B cell (primary cell): ENCODE results near the gene ZCCHC2.

Experiments
- EZH2 ChIP-seq: IDR thresholded peaks from 2 replicates; pipeline ENCODE4 v1.6.1; 2012; ENCODE audit warnings: borderline replicate concordance, low read depth, mild to moderate bottlenecking, moderate library complexity, low read length; ENCODE audit not compliant: insufficient read depth, poor library complexity, severe bottlenecking
- TF ChIP-seq, protein P1 (sequence below): fragments of 200-600 bp; IDR thresholded peaks from one replicate; pipeline ENCODE4 v1.8.0; 2022; ENCODE audit warnings: antibody characterized with exemption, mild to moderate bottlenecking

DNA sequence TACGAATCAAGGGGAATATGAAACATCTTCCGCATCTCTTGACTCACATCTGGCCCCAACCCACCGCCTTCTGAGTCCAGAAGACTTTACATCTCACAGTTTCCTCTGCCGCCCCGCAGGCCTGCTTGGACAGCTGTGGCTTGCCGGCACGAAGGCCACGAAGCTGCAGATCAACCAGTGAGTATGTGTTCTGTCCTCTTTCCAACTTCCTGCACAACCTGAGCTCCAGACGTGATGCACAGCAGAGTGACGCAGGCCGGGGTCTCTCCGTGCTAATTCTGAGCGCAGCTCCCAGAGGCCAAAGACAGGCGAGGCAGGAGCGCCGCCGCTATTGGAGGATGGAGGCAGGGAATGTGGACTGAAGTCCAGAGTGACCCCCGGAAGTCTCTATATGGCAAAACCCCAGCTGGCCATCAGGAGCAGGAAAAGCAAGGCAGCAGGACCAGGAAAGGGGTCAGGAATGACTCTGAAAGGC, 93.5 kb downstream of the ZCCHC2 start:
- TF ChIP-seq EZH2 = no peak
- TF ChIP-seq, protein P1, sequence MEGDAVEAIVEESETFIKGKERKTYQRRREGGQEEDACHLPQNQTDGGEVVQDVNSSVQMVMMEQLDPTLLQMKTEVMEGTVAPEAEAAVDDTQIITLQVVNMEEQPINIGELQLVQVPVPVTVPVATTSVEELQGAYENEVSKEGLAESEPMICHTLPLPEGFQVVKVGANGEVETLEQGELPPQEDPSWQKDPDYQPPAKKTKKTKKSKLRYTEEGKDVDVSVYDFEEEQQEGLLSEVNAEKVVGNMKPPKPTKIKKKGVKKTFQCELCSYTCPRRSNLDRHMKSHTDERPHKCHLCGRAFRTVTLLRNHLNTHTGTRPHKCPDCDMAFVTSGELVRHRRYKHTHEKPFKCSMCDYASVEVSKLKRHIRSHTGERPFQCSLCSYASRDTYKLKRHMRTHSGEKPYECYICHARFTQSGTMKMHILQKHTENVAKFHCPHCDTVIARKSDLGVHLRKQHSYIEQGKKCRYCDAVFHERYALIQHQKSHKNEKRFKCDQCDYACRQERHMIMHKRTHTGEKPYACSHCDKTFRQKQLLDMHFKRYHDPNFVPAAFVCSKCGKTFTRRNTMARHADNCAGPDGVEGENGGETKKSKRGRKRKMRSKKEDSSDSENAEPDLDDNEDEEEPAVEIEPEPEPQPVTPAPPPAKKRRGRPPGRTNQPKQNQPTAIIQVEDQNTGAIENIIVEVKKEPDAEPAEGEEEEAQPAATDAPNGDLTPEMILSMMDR = no peak
